NCI-H146 treated with DMSO at 0.1 percent for 48 hours (cell line): ENCODE results near the gene TMEM269.
"Not testable (repeated sequence)": the region's sequence is repeated elsewhere in the genome, so short reads cannot be mapped to it uniquely, and the experiment has no call there.

Source experiments
- DNase-seq: peaks from one replicate; lab custom pipeline; 2025; ENCODE audit not compliant: unreplicated experiment; lab: John Stamatoyannopoulos, UW

The TMEM269 gene

GRCh38 chr1:42773420-42773819 is 11.4 kb upstream of the TMEM269 start:
- DNase-seq, result no peak

- DNase-seq, result no peak
Observed at GRCh38 chr1:42774928-42775526, 9.8 kb upstream of the TMEM269 start.

- no peak for DNase-seq
Observed at GRCh38 chr1:42776502-42776901, 8.3 kb upstream of the TMEM269 start.

GRCh38 chr1:42777852-42778251 is 6.9 kb upstream of the TMEM269 start:
- DNase-seq, result no peak

- DNase-seq, result no peak
Observed at GRCh38 chr1:42779725-42780124, 5.1 kb upstream of the TMEM269 start.

- DNase-seq, result no peak
Observed at GRCh38 chr1:42780176-42780575, 4.6 kb upstream of the TMEM269 start.

GRCh38 chr1:42783092-42783491 is 1.7 kb upstream of the TMEM269 start:
- DNase-seq, result no peak

GRCh38 chr1:42784547-42784945 is 245 bp upstream of the TMEM269 start:
- no peak for DNase-seq

GRCh38 chr1:42786097-42786496 is 1.3 kb downstream of the TMEM269 start:
- DNase-seq, result no peak

GRCh38 chr1:42788021-42788420 is 3.2 kb downstream of the TMEM269 start:
- no peak for DNase-seq

- DNase-seq, result no peak
Observed at GRCh38 chr1:42793824-42794223, 9.0 kb downstream of the TMEM269 start.

- no peak for DNase-seq
Observed at GRCh38 chr1:42797414-42797813, 12.6 kb downstream of the TMEM269 start.

- DNase-seq, result no peak
Observed at GRCh38 chr1:42797979-42798378, 13.2 kb downstream of the TMEM269 start.

- DNase-seq, result no peak
Observed at GRCh38 chr1:42801832-42802473, 17.2 kb downstream of the TMEM269 start.

GRCh38 chr1:42806171-42806570 is 21.4 kb downstream of the TMEM269 start:
- no peak for DNase-seq

- DNase-seq, result no peak
Observed at GRCh38 chr1:42806593-42806992, 21.8 kb downstream of the TMEM269 start.

- DNase-seq, result no peak
Observed at GRCh38 chr1:42807056-42807668, 22.4 kb downstream of the TMEM269 start.

GRCh38 chr1:42814815-42815214 is 30.0 kb downstream of the TMEM269 start:
- DNase-seq, result not testable (repeated sequence)

- DNase-seq, result peak; percentile 37
Observed at GRCh38 chr1:42815941-42816584, 31.3 kb downstream of the TMEM269 start.

- DNase-seq, result peak; percentile 50
Observed at GRCh38 chr1:42816585-42817439, 32.0 kb downstream of the TMEM269 start, which contains the start of the genes ERMAP and SVBP. TSS of gene ERMAP (plus strand) at chr1:42817122. CDS start at chr1:42830449, 13,327 bp downstream. TSS of gene SVBP (minus strand) at chr1:42817397. CDS start at chr1:42816544, 853 bp downstream.

GRCh38 chr1:42817440-42817767 is 32.6 kb downstream of the TMEM269 start:
- DNase-seq, result no peak
